Urinary bladder (tissue), 4 donors: ENCODE results near the gene CHRNE. TPM values are rescaled to one million over a fixed set of nuclear protein-coding genes. Genes with fewer than 3 reads are reported as not detected.
"Not testable (repeated sequence)": the region's sequence is repeated elsewhere in the genome, so short reads cannot be mapped to it uniquely, and the experiment has no call there.

Experiments used
- DNase-seq: peaks from one replicate; pipeline ENCODE4 v3.0.0-alpha.2; 2015; ENCODE audit errors: extremely low spot score
- H3K27ac ChIP-seq: one replicate; pipeline ENCODE4 v1.5.1; 2013; ENCODE audit warnings: low read depth, mild to moderate bottlenecking, moderate library complexity
- H3K36me3 ChIP-seq: one replicate; pipeline ENCODE4 v1.6.1; 2013; ENCODE audit warnings: mild to moderate bottlenecking, moderate library complexity; ENCODE audit not compliant: insufficient read depth
- H3K4me1 ChIP-seq: one replicate; pipeline ENCODE4 v1.6.1; 2013; ENCODE audit warnings: mild to moderate bottlenecking, moderate library complexity; ENCODE audit not compliant: insufficient read depth
- H3K4me3 ChIP-seq: one replicate; pipeline ENCODE4 v1.5.1; 2013; ENCODE audit warnings: low read depth, low read length
- WGBS: extraction: QIAGEN DNeasy Blood & Tissue Kit; methylation state at CpG from one replicate; pipeline ENCODE4 v1.1.7; 2013; 5-methylcytosine and 5-hydroxymethylcytosine counted together
- polyA plus RNA-seq: library from polyadenylated mRNA; stranded (reverse); fragments of 200-250 nt; gene quantifications from one replicate; pipeline ENCODE4 v1.2.3, GENCODE V29; 2013
- total RNA-seq: library from RNA; depleted of rRNA; stranded (reverse); fragments of >200 nt; gene quantifications from one replicate; pipeline ENCODE4 v1.2.3, GENCODE V29; 2014
- donor health status: healthy with polysubstance abuse.
- donor health status: healthy.

Gene CHRNE
- total and polyA plus RNA-seq, 2 donors: 0.79 TPM

DNA sequence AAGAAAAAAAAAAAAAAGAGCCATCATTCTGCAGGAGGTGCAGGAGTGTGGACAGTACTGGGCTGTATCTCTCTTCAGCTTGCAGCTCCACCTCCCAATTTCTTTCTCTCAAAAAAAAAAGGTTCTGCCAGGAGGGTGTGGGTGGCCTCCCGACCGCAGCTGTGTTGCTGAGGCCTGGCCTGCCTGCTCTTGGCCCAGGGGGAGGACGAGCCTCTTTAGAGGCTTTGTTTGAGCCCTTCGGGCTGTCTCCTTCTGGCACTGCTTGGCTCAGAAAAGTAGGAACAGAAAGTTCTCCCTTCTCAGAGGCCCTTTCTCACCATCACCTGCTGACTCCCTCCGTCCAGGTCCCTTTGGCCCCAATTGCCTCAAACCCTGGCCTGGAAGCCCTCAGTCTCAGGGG lies 25.8 kb downstream of the CHRNE start:
- H3K36me3 ChIP-seq: no peaks in the 10 kb centered on the region
- no peak for DNase-seq
- H3K4me3 ChIP-seq: no peak overlapping the region
- WGBS: 66% methylated on average over 5 of the region's 5 CpGs
- no peak overlapping the region for H3K27ac ChIP-seq
- no peaks in the 10 kb centered on the region for H3K4me1 ChIP-seq

DNA sequence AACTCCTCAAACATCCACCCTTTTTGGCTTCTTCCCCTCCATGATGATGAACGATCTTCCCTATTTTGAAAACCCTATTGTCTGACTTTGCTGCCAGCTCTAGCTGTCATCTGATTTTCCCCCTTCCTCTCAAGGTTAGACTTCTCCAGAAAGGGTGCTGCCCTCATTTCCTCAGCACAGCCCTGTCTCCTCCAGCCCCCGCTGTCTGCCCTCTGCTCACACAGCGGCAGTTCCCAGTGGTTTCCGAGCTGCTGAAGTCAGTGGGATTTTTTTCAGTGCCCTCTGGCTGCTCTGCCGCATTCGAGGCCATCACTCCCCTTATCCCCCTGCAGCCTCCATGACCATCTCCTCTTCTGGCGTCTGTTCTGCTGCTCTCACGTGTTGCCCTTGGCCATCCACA lies 30.1 kb downstream of the CHRNE start:
- H3K27ac ChIP-seq: no peak overlapping the region
- H3K4me3 ChIP-seq: no peak overlapping the region
- no peak for DNase-seq
- WGBS: 54% methylated on average over 8 of the region's 8 CpGs
- H3K4me1 ChIP-seq: no peaks in the 10 kb centered on the region
- no peaks in the 10 kb centered on the region for H3K36me3 ChIP-seq

DNA sequence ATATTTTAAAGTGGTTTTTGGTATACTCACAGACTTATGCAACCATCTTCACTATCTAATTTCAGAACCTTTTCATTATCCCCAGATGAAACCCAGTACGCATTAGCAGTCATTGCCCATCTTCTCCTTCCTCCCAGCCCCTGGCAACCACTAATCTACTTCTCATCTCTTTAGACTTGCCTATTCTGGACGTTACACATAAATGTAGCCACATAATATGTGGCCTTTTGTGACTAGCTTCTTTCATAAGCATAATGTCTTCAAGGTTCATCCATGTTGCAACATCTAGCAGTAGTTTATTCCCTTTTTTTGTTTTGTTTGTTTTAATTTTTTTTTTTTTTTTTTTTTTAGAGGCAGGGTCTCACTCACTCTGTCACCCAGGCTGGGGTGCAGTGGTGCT lies 32.0 kb downstream of the CHRNE start:
- H3K4me1 ChIP-seq: no peaks in the 10 kb centered on the region
- H3K4me3 ChIP-seq: no peak overlapping the region
- DNase-seq: no peak
- no peaks in the 10 kb centered on the region for H3K36me3 ChIP-seq
- 88% methylated on average over 2 of the region's 2 CpGs for WGBS
- no peak overlapping the region for H3K27ac ChIP-seq

- H3K4me3 ChIP-seq, H3K4me1 ChIP-seq, DNase-seq, H3K36me3 ChIP-seq, H3K27ac ChIP-seq: not testable (repeated sequence)
- WGBS: 94% methylated on average over 22 of the region's 22 CpGs
These were observed 33.6 kb downstream of the CHRNE start for GRCh38 chr17:4869058-4869998.

- H3K4me1 ChIP-seq, H3K4me3 ChIP-seq, H3K36me3 ChIP-seq, DNase-seq, H3K27ac ChIP-seq: not testable (repeated sequence)
- 93% methylated on average over 5 of the region's 5 CpGs for WGBS
These were observed 35.4 kb downstream of the CHRNE start for GRCh38 chr17:4867535-4867934.

DNA sequence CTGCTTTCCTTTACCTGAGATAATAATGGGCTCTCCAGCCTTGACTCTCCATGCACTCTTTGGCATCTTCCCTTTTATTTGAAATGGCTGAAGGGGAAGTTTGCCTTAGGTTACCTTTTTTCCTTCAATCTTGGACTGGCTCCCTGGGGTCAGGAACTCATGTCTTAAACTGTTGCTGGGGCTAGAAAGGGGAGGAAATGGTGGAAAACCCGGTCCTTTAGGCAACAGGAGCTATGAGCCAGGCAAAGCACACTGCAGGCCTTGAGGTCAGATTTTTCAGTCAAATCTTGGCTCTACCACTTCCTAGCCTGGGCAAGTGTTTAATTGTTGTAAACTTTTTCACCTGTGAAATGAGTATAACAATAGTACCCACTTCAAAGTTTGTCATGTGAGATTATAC lies 39.6 kb downstream of the CHRNE start:
- WGBS: 87% methylated on average over 1 of the region's 1 CpG
- no peak overlapping the region for H3K4me3 ChIP-seq
- H3K27ac ChIP-seq: no peak overlapping the region
- H3K36me3 ChIP-seq: no peaks in the 10 kb centered on the region
- DNase-seq: no peak
- H3K4me1 ChIP-seq: no peaks in the 10 kb centered on the region

GRCh38 chr17:4862720-4863119 lies 40.2 kb downstream of the CHRNE start:
- H3K4me1 ChIP-seq: no peaks in the 10 kb centered on the region
- WGBS: 93% methylated on average over 4 of the region's 4 CpGs
- no peaks in the 10 kb centered on the region for H3K36me3 ChIP-seq
- DNase-seq: no peak
- no peak overlapping the region for H3K4me3 ChIP-seq
- H3K27ac ChIP-seq: no peak overlapping the region

DNA sequence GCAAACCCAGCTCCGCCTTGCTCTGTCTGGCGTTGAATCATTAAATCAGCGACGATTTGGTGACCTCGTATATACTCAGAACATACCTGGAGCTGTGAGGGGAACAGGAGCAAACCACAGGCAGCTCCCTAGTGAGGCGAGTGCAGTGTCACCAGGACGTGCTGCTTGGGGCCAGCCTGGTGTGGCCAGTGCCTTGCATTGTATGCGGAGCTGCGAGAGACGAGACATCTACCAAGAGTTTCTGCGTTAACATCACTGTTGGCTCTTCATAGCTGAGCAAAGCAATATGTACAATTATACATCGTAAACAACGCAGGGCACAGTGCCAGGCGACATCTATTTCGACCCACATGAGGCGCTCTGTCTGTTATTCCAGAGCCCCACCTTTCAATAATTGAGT lies 41.8 kb downstream of the CHRNE start:
- Histone ChIP-seq H3K4me3 (no peak overlapping the region), H3K27ac (no peak overlapping the region), H3K4me1 (no peaks in the 10 kb centered on the region), H3K36me3 (no peaks in the 10 kb centered on the region)
- 88% methylated on average over 16 of the region's 16 CpGs for WGBS
- DNase-seq: no peak

- no peaks in the 10 kb centered on the region for H3K4me1 ChIP-seq
- 86% methylated on average over 9 of the region's 9 CpGs for WGBS
- H3K36me3 ChIP-seq: no peaks in the 10 kb centered on the region
- no peak overlapping the region for H3K27ac ChIP-seq
- no peak for DNase-seq
- H3K4me3 ChIP-seq: no peak overlapping the region
These were observed 42.2 kb downstream of the CHRNE start for GRCh38 chr17:4860651-4861050.

DNA sequence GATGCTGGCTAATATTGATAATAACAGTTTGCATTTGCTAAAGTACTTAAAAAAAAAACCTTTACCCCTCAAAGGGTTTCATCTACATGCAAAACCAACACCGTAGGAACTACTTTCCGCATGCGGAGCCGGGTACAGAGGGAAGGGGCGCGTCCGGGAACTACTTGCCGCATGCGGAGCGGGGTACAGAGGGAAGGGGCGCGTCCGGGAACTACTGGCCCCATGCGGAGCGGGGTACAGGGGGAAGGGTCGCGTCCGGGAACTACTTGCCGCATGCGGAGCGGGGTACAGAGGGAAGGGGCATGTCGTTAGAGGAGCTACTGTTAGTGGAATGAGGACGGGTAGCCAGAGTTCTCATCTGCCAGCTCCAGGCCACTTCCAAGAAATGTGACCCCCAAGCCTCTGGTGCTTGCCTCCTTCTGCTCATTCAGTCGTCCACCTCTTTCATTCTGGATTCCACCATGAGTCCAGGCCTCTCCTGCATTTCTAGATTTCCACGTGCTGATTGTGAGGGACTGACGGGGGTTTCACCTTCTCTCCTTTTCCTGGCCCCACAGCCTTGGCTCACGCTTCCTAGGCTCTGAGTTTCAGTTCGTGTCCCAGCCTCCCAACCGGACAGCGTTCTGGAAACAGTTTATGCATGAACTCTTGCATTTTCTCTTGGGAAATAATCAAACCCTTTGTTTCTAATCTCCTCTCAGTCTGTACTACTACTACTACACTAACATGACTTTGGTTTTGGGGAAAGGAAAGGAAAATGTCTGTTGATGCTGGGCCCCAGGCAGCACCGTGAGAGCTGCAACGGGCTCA lies 42.9 kb downstream of the CHRNE start:
- Histone ChIP-seq H3K4me3 (no peak overlapping the region), H3K27ac (no peak overlapping the region), H3K4me1 (no peaks in the 10 kb centered on the region), H3K36me3 (no peaks in the 10 kb centered on the region)
- WGBS: 79% methylated on average over 32 of the region's 32 CpGs
- no peak for DNase-seq

DNA sequence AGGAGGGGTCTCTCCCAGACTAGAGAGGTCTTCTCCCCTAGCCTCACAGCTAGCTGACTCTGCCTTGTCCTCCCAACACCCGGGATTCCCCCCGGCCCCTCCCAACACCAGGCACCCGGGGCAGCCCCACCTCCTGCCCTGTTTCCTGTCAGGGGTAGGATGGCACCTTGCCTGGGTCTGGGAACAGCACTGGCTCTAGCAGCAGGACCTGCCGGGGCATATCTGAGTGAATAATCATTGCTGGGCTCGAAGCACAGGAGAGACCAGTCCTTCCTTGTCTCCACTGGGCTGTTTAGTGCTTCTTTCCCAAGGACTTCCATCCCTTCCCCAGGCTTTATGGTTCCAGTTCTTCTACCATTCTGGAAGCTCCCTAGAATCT lies 44.0 kb downstream of the CHRNE start:
- WGBS: 28% methylated on average over 5 of the region's 5 CpGs
- no peak overlapping the region for H3K4me3 ChIP-seq
- no peak for DNase-seq
- H3K27ac ChIP-seq: no peak overlapping the region
- no peaks in the 10 kb centered on the region for H3K36me3 ChIP-seq
- no peaks in the 10 kb centered on the region for H3K4me1 ChIP-seq

DNA sequence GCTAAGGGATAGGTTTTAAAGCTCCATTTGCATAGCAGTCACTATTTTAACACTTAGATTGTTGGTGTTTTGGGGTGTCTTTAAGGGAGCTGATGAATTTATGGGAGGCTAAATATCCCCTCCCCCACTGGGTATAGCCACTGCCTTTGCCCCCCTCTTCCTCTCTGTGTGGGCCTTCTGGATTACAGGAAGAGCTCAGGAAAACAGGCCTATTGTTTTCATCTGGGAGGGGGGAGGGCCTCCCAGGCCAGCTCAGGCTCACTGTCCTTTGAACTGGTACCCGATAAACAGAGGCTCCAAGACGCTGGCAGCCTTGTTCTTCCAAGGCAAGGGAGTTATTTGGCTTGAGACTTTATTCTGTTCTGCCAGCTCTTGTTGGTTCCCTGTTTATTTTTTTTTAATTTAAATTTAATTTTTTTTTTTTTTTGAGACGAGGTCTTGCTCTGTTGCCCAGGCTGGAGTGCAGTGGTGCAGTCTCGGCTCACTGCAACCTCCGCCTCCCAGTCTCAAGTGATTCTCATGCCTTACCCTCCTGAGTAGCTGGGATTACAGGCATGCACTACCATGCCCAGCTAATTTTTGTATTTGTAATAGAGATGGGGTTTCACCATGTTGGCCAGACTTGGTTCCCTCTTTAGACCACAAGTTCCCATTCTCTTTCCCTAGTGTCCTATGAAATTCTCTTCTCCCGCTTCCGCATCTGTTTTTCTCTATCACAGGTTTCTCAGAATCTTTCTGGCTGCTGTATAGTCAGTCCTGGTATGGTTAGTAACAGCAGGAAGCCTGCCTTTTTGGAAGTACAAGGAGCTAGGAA lies 44.6 kb downstream of the CHRNE start:
- Histone ChIP-seq H3K4me1 (no peaks in the 10 kb centered on the region), H3K4me3 (no peak overlapping the region), H3K27ac (no peak overlapping the region), H3K36me3 (no peaks in the 10 kb centered on the region)
- WGBS: 69% methylated on average over 7 of the region's 7 CpGs
- DNase-seq: no peak

- not testable (repeated sequence) for H3K27ac ChIP-seq, DNase-seq, H3K4me3 ChIP-seq, H3K4me1 ChIP-seq, H3K36me3 ChIP-seq
- WGBS: 92% methylated on average over 7 of the region's 7 CpGs
These were observed 45.6 kb downstream of the CHRNE start for GRCh38 chr17:4857347-4857746.
